Bronchial epithelial cell (primary cell): ENCODE measurements around the gene PITX1. TPM values are rescaled to one million over a fixed set of nuclear protein-coding genes. Genes with fewer than 3 reads are reported as not detected.

ENCODE experiments used
- DNase-seq: peaks from one replicate; pipeline ENCODE4 v3.0.0-alpha.2; 2010; ENCODE audit warnings: low read depth
- FAIRE-seq: peaks from 2 replicates; lab custom pipeline; 2011; peaks lifted over from hg19 to GRCh38; lab: Jason Lieb, UNC
- H3K27me3 ChIP-seq: 2 replicates; pipeline ENCODE4 v1.5.1; 2011; ENCODE audit warnings: low read length; ENCODE audit not compliant: control insufficient read depth, insufficient read depth
- H3K36me3 ChIP-seq: 2 replicates; pipeline ENCODE4 v1.5.1; 2011; ENCODE audit warnings: low read length; ENCODE audit not compliant: control insufficient read depth, insufficient read depth
- H3K4me3 ChIP-seq: 2 replicates; pipeline ENCODE4 v1.5.1; 2011; ENCODE audit warnings: mild to moderate bottlenecking, low read depth, low read length, control low read depth
- total RNA-seq: library from RNA; depleted of rRNA; stranded (reverse); fragments of >200 nt; gene quantifications from 2 replicates; pipeline ENCODE4 v1.2.1, GENCODE V29; 2014
- TF ChIP-seq, protein P1 (sequence below): IDR thresholded peaks from 2 replicates; pipeline ENCODE4 v1.5.1; 2011; ENCODE audit warnings: mild to moderate bottlenecking, moderate library complexity, low read length, control low read depth, inconsistent platforms; ENCODE audit not compliant: insufficient read depth, severe bottlenecking

PITX1 gene
- total RNA-seq, 1 donor from 2014 or later: 87.7 TPM

DNA sequence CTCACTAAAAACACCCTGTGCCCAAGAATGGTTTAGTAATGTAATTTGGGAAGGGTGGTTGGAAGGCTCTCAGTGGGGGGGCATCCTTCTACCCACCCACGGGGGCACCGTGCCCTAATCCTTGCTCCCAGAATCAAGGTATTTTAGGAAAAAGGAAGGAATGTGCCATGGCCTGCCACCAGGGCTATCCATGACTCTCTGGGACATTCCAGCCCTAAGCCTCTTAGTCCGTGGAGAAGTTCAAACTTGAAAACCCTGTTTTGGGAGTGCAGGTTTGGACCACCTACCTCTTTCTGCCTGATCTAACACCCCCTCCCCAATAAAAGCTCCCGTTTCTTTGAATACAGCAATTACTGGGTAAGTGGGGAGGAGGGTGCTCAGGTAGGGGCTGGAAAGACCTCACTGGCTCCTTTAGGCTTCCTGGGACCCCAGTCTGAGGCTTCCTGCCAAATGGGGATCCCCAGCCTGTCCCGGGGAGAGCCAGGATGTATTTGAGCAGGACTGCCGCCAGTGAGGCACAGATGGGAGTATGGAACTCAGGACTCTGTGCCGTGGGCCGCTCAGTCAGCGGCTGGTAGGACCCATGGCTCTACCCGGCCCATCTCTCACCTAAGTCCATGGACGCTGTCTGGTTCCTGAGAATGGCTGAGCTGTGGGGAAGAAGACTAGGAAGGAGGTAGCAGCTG is 3.6 kb upstream of the PITX1 start:
- DNase-seq (no peak), FAIRE-seq (no peak)
- H3K27me3 ChIP-seq: peaks cover 15% of the 10 kb centered on the region
- TF ChIP-seq, protein P1, sequence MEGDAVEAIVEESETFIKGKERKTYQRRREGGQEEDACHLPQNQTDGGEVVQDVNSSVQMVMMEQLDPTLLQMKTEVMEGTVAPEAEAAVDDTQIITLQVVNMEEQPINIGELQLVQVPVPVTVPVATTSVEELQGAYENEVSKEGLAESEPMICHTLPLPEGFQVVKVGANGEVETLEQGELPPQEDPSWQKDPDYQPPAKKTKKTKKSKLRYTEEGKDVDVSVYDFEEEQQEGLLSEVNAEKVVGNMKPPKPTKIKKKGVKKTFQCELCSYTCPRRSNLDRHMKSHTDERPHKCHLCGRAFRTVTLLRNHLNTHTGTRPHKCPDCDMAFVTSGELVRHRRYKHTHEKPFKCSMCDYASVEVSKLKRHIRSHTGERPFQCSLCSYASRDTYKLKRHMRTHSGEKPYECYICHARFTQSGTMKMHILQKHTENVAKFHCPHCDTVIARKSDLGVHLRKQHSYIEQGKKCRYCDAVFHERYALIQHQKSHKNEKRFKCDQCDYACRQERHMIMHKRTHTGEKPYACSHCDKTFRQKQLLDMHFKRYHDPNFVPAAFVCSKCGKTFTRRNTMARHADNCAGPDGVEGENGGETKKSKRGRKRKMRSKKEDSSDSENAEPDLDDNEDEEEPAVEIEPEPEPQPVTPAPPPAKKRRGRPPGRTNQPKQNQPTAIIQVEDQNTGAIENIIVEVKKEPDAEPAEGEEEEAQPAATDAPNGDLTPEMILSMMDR: no peak
- H3K4me3 ChIP-seq: no peak overlapping the region
- no peaks in the 10 kb centered on the region for H3K36me3 ChIP-seq

DNA sequence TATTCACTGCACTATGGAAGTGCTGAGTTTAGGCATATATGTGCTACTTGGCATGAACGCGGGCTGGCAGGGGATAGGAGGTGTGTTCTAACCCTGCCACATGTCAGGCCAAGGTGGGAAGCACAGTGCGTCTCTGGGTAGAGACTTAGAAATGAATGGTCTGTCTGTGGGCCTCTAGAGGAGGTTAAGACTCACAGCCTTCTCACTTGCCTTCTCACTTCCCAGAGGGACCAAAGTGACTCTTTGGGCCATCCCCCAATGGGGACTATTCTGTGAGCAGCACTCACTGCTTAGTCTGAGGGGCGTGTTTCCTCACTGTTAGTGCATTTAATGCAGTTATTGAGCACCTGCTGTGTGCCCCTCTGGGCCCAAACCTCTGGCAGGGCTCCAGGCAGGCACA is 2.4 kb upstream of the PITX1 start:
- peaks cover 15% of the 10 kb centered on the region for H3K27me3 ChIP-seq
- FAIRE-seq: peak; percentile 28

DNA sequence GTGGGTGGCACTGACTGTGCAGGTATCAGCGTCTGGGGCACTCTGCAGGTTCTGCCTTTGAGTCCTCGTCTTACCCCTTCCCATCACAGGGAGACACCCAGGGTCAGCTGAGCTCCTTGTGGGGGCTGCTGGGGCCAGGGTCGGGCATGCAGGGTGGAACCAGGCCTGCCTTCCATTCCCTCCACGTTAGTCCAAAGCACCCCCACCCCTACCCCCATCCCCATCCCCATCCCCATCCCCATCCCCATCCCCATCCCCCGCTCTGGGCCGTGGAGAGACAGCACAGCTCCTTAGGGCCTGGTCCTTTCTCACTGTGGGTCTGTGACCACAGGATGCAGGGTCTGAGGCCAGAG is 1.6 kb upstream of the PITX1 start:
- peaks cover 15% of the 10 kb centered on the region for H3K27me3 ChIP-seq
- peaks cover 4% of the 10 kb centered on the region for H3K36me3 ChIP-seq
- FAIRE-seq: no peak
- H3K4me3 ChIP-seq: no peak overlapping the region
- TF ChIP-seq, protein P1: no peak
- no peak for DNase-seq

More for the DNA sequence above, 2.4 kb upstream of the PITX1 start:
- TF ChIP-seq, protein P1: no peak
- no peak overlapping the region for H3K4me3 ChIP-seq
- peaks cover 1% of the 10 kb centered on the region for H3K36me3 ChIP-seq
- DNase-seq: no peak

DNA sequence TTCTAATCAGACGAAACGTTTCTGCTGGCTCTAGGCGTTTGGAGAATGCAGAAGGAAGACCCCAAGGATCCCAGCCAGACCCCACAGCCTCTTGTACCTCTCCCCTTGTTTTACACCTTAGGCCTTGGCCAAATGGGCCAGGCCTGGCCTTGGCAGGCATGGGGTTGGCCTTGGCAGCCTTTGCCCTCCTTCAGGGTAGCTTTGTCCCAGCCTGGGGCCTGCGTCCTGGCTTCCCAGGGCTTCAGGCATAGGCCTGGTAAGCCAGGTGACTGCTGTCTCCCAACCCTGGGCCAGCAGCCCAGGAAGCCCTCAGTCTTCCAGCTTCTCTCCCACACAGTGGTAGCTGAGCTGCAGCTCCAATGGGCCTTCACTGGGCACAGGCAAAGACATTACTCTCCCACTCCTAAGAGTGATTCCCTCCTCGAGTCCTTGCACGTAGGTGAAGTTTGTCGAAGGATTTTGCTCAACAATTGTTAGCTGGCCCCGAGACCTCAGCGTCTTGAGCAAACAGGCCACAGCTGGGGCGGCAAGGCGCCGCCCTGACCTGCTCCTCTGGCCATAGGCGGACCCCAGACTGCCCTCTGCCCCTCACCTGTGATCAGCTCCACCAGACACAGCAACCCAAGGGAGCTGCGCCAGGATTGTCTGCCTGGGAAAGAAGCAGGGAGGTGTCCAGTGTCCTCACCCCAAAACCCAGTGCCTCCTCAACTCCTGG is 1.1 kb upstream of the PITX1 start:
- Histone ChIP-seq H3K27me3 (peaks cover 13% of the 10 kb centered on the region), H3K4me3 (no peak overlapping the region), H3K36me3 (peaks cover 6% of the 10 kb centered on the region)
- FAIRE-seq (no peak), DNase-seq (no peak)
- TF ChIP-seq, protein P1: no peak

DNA sequence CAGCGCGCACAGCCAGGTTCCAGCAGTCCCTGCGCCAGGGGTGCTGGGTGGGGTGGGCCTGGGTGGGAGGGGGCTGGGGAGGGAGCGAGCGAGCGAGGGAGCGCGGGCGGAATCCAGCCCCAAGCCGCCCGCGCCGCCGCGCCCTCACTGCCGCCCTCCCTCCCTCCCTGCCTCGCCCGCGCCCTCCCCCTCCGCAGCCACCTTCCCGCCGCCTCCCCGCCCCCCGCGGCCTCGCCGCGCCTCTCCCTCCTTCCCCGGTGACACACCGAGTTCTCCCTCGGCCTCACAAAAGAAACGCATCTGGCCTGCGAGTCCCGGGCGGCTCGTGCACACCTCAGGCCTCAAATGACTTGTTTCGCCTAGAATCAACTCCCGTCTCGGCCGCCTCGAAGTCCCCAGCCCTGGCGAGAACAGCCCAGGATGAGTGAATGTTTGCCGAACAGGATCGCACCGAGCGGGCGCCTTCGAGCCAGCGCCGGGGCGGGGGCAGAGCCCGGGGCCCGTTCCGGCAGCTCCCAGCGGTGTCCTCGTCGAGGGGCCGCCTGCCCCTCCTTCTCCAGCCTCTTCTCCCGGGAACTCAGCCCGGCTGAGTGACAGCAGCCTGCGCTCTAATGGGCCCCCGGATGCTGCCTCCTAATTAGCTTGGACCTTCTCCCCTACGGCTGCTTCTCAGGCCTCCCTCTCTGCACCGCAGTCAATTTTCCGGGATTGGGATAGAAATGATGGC is 371 bp upstream of the PITX1 start:
- peaks cover 10% of the 10 kb centered on the region for H3K27me3 ChIP-seq
- peak overlapping the region; percentile 61 for H3K4me3 ChIP-seq
- TF ChIP-seq, protein P1: no peak
- FAIRE-seq (no peak), DNase-seq (peak; percentile 65)
- H3K36me3 ChIP-seq: peaks cover 6% of the 10 kb centered on the region
